ENCODE measurements around the gene TBC1D9B.

The TBC1D9B gene

DNA sequence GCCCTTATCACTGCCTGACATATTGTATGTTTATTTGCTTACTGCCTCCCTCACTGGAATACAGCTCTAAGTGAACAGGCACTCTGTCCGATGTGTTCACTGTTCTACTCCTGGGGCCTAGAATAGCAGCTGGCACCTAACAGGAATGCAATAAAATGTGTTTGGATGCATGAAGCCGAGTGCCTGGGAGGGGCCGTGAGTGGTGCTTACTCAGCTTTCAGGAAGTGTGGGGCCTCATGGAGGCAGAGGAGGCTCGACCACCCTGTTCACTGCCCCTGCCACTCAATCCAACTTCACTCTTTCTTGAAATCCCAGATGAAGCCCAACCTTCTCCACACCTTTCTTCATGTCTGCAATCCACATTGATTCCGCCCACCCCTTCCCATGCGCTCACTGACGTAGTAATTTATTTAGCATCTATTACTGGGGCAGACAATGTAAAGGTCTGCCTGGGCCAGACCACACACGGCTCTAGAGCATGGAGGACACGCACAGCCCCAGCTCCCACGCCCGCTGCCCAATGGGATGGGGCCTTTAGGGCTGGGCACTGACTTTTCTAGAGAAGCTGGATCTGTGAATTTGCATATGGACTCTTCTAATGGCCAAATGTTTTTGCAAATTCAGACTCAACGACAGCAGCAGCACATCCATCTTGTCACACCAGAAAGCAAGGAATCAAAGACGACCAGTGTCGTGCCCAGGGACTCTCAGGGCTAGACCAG is 21.3 kb downstream of the TBC1D9B start:
- H3K27me3 ChIP-seq (ENCODE audit: control insufficient read depth in 5 of 5, insufficient read depth in 4 of 5, low read length in 5 of 5) = no peaks in the 10 kb centered on the region
- H3K36me3 ChIP-seq (ENCODE audit: control insufficient read depth in 5 of 5, insufficient read depth in 5 of 5, low read length in 5 of 5) = peaks cover 11 to 78% (median 74%) of the 10 kb centered on the region in 5 donors
- H3K4me1 ChIP-seq (ENCODE audit: control insufficient read depth in 5 of 5, insufficient read depth in 5 of 5, low read length in 5 of 5) = no peaks in the 10 kb centered on the region
- H3K4me3 ChIP-seq (ENCODE audit: low read depth in 1 of 5, low read length in 5 of 5) = no peak overlapping the region
- peaks cover 0 to 17% (median 12%) of the 10 kb centered on the region in 5 donors for H3K9me3 ChIP-seq (ENCODE audit: control insufficient read depth in 5 of 5, low read length in 5 of 5)
- H3K27ac ChIP-seq (ENCODE audit: low read depth, low read length) = no peak overlapping the region
- no peak overlapping the region for H3K9ac ChIP-seq (ENCODE audit: low read length in 5 of 5)

DNA sequence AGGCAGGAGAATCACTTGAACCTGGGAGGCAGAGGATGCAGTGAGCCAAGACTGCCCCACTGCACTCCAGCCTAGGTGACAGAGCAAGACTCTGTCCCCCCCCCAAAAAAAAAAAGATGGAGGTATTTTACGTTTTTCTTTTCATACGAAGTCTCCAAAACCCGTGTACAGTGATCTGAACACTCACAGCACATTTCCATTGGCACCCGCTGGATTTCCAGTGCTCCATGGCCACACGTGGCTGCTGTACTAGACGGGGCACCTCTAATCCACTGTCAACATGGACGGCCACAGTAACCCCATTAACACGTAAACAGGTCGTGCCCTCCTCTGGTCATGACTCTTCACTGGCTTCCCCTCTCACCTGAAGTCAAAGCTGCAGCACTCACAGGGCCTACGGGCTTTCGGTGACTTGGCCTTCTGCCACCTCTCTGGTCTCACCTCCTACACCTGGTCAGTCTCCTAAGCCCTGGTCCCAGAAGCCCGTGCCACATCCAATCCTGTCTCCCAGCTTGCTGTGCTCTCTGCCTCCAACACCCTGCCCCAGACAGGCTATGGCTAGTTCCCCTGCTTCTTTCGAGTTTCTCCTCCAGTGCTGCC is 22.1 kb downstream of the TBC1D9B start:
- Histone ChIP-seq H3K27me3 (ENCODE audit: control insufficient read depth in 5 of 5, insufficient read depth in 4 of 5, low read length in 5 of 5) (no peaks in the 10 kb centered on the region), H3K36me3 (ENCODE audit: control insufficient read depth in 5 of 5, insufficient read depth in 5 of 5, low read length in 5 of 5) (peaks cover 11 to 76% (median 72%) of the 10 kb centered on the region in 5 donors), H3K27ac (ENCODE audit: low read depth, low read length) (no peak overlapping the region), H3K4me1 (ENCODE audit: control insufficient read depth in 5 of 5, insufficient read depth in 5 of 5, low read length in 5 of 5) (no peaks in the 10 kb centered on the region), H3K9me3 (ENCODE audit: control insufficient read depth in 5 of 5, low read length in 5 of 5) (peaks cover 0 to 17% (median 12%) of the 10 kb centered on the region in 5 donors), H3K9ac (ENCODE audit: low read length in 5 of 5) (no peak overlapping the region), H3K4me3 (ENCODE audit: low read depth in 1 of 5, low read length in 5 of 5) (no peak overlapping the region)

GRCh38 chr5:179883163-179883562 is 24.5 kb downstream of the TBC1D9B start:
- no peak overlapping the region for H3K9ac ChIP-seq (ENCODE audit: low read length in 5 of 5)
- H3K4me1 ChIP-seq (ENCODE audit: control insufficient read depth in 5 of 5, insufficient read depth in 5 of 5, low read length in 5 of 5) = peaks cover 0 to 3% (median 0%) of the 10 kb centered on the region in 5 donors
- no peak overlapping the region for H3K4me3 ChIP-seq (ENCODE audit: low read depth in 1 of 5, low read length in 5 of 5)
- H3K27me3 ChIP-seq (ENCODE audit: control insufficient read depth in 5 of 5, insufficient read depth in 4 of 5, low read length in 5 of 5) = no peaks in the 10 kb centered on the region
- H3K27ac ChIP-seq (ENCODE audit: low read depth, low read length) = no peak overlapping the region
- H3K36me3 ChIP-seq (ENCODE audit: control insufficient read depth in 5 of 5, insufficient read depth in 5 of 5, low read length in 5 of 5) = peaks cover 11 to 77% (median 67%) of the 10 kb centered on the region in 5 donors
- H3K9me3 ChIP-seq (ENCODE audit: control insufficient read depth in 5 of 5, low read length in 5 of 5) = peaks cover 0 to 17% (median 12%) of the 10 kb centered on the region in 5 donors

DNA sequence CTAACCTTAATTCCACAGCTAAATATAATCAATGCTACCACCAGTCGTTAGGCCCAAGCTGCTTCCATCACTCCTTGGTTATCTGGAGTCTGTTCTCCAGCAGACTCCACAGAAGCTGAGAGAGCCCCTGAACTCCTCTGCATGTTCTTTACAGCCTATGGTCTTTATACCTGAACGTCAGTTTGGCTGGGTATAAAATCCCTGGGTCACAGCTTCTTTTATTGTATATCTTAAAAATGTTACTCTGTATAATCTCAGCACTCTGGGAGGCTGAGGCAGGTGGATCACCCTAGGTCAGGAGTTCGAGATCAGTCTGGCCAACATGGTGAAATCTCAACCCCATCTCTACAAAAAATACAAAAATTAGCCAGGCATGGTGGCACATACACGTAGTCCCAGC is 25.4 kb downstream of the TBC1D9B start:
- Histone ChIP-seq H3K27me3 (ENCODE audit: control insufficient read depth in 5 of 5, insufficient read depth in 4 of 5, low read length in 5 of 5) (no peaks in the 10 kb centered on the region), H3K27ac (ENCODE audit: low read depth, low read length) (no peak overlapping the region), H3K4me3 (ENCODE audit: low read depth in 1 of 5, low read length in 5 of 5) (no peak overlapping the region), H3K36me3 (ENCODE audit: control insufficient read depth in 5 of 5, insufficient read depth in 5 of 5, low read length in 5 of 5) (peaks cover 13 to 77% (median 66%) of the 10 kb centered on the region in 5 donors), H3K9ac (ENCODE audit: low read length in 5 of 5) (no peak overlapping the region), H3K9me3 (ENCODE audit: control insufficient read depth in 5 of 5, low read length in 5 of 5) (peaks cover 0 to 17% (median 12%) of the 10 kb centered on the region in 5 donors), H3K4me1 (ENCODE audit: control insufficient read depth in 5 of 5, insufficient read depth in 5 of 5, low read length in 5 of 5) (peaks cover 0 to 3% (median 0%) of the 10 kb centered on the region in 5 donors)

GRCh38 chr5:179880848-179881590 is 26.7 kb downstream of the TBC1D9B start:
- Histone ChIP-seq H3K4me1 (ENCODE audit: control insufficient read depth in 5 of 5, insufficient read depth in 5 of 5, low read length in 5 of 5) (peaks cover 0 to 4% (median 3%) of the 10 kb centered on the region in 5 donors), H3K27ac (ENCODE audit: low read depth, low read length) (no peak overlapping the region), H3K9me3 (ENCODE audit: control insufficient read depth in 5 of 5, low read length in 5 of 5) (peaks cover 0 to 17% (median 12%) of the 10 kb centered on the region in 5 donors), H3K4me3 (ENCODE audit: low read depth in 1 of 5, low read length in 5 of 5) (no peak overlapping the region), H3K9ac (ENCODE audit: low read length in 5 of 5) (no peak overlapping the region), H3K27me3 (ENCODE audit: control insufficient read depth in 5 of 5, insufficient read depth in 4 of 5, low read length in 5 of 5) (no peaks in the 10 kb centered on the region), H3K36me3 (ENCODE audit: control insufficient read depth in 5 of 5, insufficient read depth in 5 of 5, low read length in 5 of 5) (peaks cover 13 to 73% (median 59%) of the 10 kb centered on the region in 5 donors)

DNA sequence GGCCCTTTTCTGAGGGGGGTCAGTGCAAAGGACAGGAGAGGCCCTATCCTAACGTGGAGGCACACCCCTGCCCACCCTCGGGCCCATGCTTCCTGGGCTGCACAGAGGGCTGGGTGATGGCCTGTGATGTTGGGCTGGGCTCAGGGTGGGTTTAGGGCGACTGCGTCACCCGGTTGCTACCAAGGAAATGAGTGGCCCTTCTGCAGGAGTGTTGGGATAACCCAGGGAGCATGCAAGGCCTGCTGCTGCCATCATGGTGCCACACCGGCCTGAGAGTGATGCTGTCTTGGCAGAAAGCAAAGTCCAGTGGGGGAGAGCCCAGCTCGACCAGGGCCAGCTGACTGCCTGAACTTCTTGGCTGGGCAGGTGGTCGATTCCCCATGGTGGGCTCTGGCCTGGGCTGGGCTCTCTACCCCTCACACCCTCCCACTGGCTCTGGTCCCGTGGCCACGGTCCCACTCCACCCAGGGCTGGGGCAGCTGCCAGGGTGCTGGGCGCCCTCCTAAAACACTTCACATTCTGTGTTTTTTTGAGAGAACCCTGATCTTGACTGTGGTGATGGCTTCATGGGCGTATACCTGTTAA is 27.5 kb downstream of the TBC1D9B start:
- peaks cover 0 to 17% (median 12%) of the 10 kb centered on the region in 5 donors for H3K9me3 ChIP-seq (ENCODE audit: control insufficient read depth in 5 of 5, low read length in 5 of 5)
- H3K27ac ChIP-seq (ENCODE audit: low read depth, low read length) = no peak overlapping the region
- H3K4me3 ChIP-seq (ENCODE audit: low read depth in 1 of 5, low read length in 5 of 5) = no peak overlapping the region
- H3K9ac ChIP-seq (ENCODE audit: low read length in 5 of 5) = no peak overlapping the region
- no peaks in the 10 kb centered on the region for H3K27me3 ChIP-seq (ENCODE audit: control insufficient read depth in 5 of 5, insufficient read depth in 4 of 5, low read length in 5 of 5)
- peaks cover 13 to 73% (median 62%) of the 10 kb centered on the region in 5 donors for H3K36me3 ChIP-seq (ENCODE audit: control insufficient read depth in 5 of 5, insufficient read depth in 5 of 5, low read length in 5 of 5)
- peaks cover 0 to 6% (median 3%) of the 10 kb centered on the region in 5 donors for H3K4me1 ChIP-seq (ENCODE audit: control insufficient read depth in 5 of 5, insufficient read depth in 5 of 5, low read length in 5 of 5)

DNA sequence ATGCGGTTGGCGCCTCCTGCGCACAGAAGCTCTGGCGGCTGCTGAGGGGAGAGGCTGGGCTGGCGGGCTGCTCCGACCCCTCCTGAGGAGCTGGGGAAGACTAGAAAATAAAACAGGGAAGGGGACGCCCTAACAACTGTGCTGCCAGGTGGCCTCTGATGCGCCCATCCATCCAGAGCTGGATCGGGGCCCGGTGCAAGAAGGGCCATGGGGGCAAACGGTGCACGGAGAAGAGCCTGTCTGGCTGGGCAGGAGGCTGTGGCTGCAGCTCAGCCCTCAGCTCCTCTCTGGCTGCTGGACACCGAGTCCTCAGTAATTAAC is 28.0 kb downstream of the TBC1D9B start:
- peaks cover 0 to 17% (median 12%) of the 10 kb centered on the region in 5 donors for H3K9me3 ChIP-seq (ENCODE audit: control insufficient read depth in 5 of 5, low read length in 5 of 5)
- H3K27me3 ChIP-seq (ENCODE audit: control insufficient read depth in 5 of 5, insufficient read depth in 4 of 5, low read length in 5 of 5) = no peaks in the 10 kb centered on the region
- no peak overlapping the region for H3K27ac ChIP-seq (ENCODE audit: low read depth, low read length)
- H3K36me3 ChIP-seq (ENCODE audit: control insufficient read depth in 5 of 5, insufficient read depth in 5 of 5, low read length in 5 of 5) = peaks cover 13 to 73% (median 64%) of the 10 kb centered on the region in 5 donors
- no peak overlapping the region for H3K4me3 ChIP-seq (ENCODE audit: low read depth in 1 of 5, low read length in 5 of 5)
- H3K9ac ChIP-seq (ENCODE audit: low read length in 5 of 5) = no peak overlapping the region
- H3K4me1 ChIP-seq (ENCODE audit: control insufficient read depth in 5 of 5, insufficient read depth in 5 of 5, low read length in 5 of 5) = peaks cover 0 to 6% (median 3%) of the 10 kb centered on the region in 5 donors

GRCh38 chr5:179879003-179879689 is 28.6 kb downstream of the TBC1D9B start:
- peaks cover 0 to 6% (median 3%) of the 10 kb centered on the region in 5 donors for H3K4me1 ChIP-seq (ENCODE audit: control insufficient read depth in 5 of 5, insufficient read depth in 5 of 5, low read length in 5 of 5)
- H3K9me3 ChIP-seq (ENCODE audit: control insufficient read depth in 5 of 5, low read length in 5 of 5) = peaks cover 0 to 16% (median 12%) of the 10 kb centered on the region in 5 donors
- H3K9ac ChIP-seq (ENCODE audit: low read length in 5 of 5) = no peak overlapping the region
- no peaks in the 10 kb centered on the region for H3K27me3 ChIP-seq (ENCODE audit: control insufficient read depth in 5 of 5, insufficient read depth in 4 of 5, low read length in 5 of 5)
- peaks cover 10 to 73% (median 64%) of the 10 kb centered on the region in 5 donors for H3K36me3 ChIP-seq (ENCODE audit: control insufficient read depth in 5 of 5, insufficient read depth in 5 of 5, low read length in 5 of 5)
- no peak overlapping the region for H3K4me3 ChIP-seq (ENCODE audit: low read depth in 1 of 5, low read length in 5 of 5)
- H3K27ac ChIP-seq (ENCODE audit: low read depth, low read length) = no peak overlapping the region

GRCh38 chr5:179878222-179879002 is 29.3 kb downstream of the TBC1D9B start:
- H3K36me3 ChIP-seq (ENCODE audit: control insufficient read depth in 5 of 5, insufficient read depth in 5 of 5, low read length in 5 of 5) = peaks cover 3 to 73% (median 64%) of the 10 kb centered on the region in 5 donors
- peaks cover 0 to 11% (median 8%) of the 10 kb centered on the region in 5 donors for H3K9me3 ChIP-seq (ENCODE audit: control insufficient read depth in 5 of 5, low read length in 5 of 5)
- H3K9ac ChIP-seq (ENCODE audit: low read length in 5 of 5) = no peak overlapping the region
- H3K27ac ChIP-seq (ENCODE audit: low read depth, low read length) = no peak overlapping the region
- H3K4me3 ChIP-seq (ENCODE audit: low read depth in 1 of 5, low read length in 5 of 5) = no peak overlapping the region
- H3K4me1 ChIP-seq (ENCODE audit: control insufficient read depth in 5 of 5, insufficient read depth in 5 of 5, low read length in 5 of 5) = peaks cover 0 to 6% (median 3%) of the 10 kb centered on the region in 5 donors
- H3K27me3 ChIP-seq (ENCODE audit: control insufficient read depth in 5 of 5, insufficient read depth in 4 of 5, low read length in 5 of 5) = no peaks in the 10 kb centered on the region
